ENCODE data around the gene AFAP1.

AFAP1 gene

GRCh38 chr4:7845493-7846128 is 94.0 kb downstream of the AFAP1 start:
- H3K9me3 Mint-ChIP-seq = no peaks in the 10 kb centered on the region
- peaks cover 7% of the 10 kb centered on the region for H3K36me3 Mint-ChIP-seq
- H3K4me1 Mint-ChIP-seq = peaks cover 52% of the 10 kb centered on the region
- no peaks in the 10 kb centered on the region for H3K27me3 Mint-ChIP-seq
- H3K4me3 Mint-ChIP-seq = no peak overlapping the region
- no peak overlapping the region for H3K27ac Mint-ChIP-seq

GRCh38 chr4:7844594-7844991 is 95.1 kb downstream of the AFAP1 start:
- H3K4me3 Mint-ChIP-seq = no peak overlapping the region

GRCh38 chr4:7843831-7844593 is 95.6 kb downstream of the AFAP1 start:
- Mint-ChIP-seq H3K4me3 (no peak overlapping the region), H3K27ac (no peak overlapping the region), H3K27me3 (no peaks in the 10 kb centered on the region), H3K9me3 (no peaks in the 10 kb centered on the region), H3K36me3 (peaks cover 7% of the 10 kb centered on the region), H3K4me1 (peaks cover 36% of the 10 kb centered on the region)

More at GRCh38 chr4:7844594-7844991, 95.1 kb downstream of the AFAP1 start:
- peaks cover 7% of the 10 kb centered on the region for H3K36me3 Mint-ChIP-seq
- H3K4me1 Mint-ChIP-seq = peaks cover 42% of the 10 kb centered on the region
- no peak overlapping the region for H3K27ac Mint-ChIP-seq
- H3K9me3 Mint-ChIP-seq = no peaks in the 10 kb centered on the region
- H3K27me3 Mint-ChIP-seq = no peaks in the 10 kb centered on the region

DNA sequence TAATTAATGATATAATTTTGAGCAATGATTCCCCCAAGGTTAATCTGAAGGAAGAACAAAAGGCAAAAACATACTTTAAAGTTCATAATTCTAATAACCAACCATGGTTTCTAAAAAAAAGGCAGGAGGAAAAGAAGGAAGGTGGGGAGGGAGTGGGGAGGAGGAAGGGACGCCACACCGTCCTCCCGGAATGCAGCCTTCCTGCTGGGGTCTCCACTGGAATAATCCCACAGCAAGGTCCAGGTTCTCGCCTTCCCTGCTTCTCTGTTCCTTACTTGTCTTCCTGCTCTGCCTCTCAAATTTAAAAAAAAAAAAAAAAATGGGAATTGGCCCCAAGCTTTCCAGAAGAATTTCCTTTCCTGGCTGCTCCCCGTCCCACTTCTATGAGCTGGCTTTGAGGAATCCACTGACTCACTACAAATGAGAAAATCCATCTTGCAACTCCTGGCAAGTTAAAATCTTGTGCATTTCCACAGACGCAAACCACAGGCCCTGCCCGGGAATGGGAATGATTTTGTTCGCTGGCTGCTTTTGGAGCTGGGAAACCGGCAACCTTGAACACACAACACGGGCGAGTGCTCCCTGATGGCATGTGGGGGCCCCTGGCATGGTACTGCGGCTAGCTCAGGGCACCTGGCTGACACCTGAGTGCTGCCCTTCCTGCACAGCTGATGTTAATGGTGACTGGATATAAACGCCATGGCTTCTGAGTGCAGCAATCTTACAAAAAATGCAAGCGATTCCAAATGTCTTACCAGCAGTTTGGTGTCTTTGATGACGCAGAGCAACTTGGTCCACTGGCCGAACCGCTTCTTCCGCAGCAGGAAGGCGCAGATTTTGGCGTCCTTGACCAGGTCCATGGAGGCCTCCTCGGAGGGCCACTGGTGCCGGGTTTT is 97.0 kb downstream of the AFAP1 start:
- no peaks in the 10 kb centered on the region for H3K27me3 Mint-ChIP-seq
- H3K4me1 Mint-ChIP-seq = peaks cover 25% of the 10 kb centered on the region
- peaks cover 9% of the 10 kb centered on the region for H3K36me3 Mint-ChIP-seq
- H3K4me3 Mint-ChIP-seq = no peak overlapping the region
- no peak overlapping the region for H3K27ac Mint-ChIP-seq
- H3K9me3 Mint-ChIP-seq = no peaks in the 10 kb centered on the region

GRCh38 chr4:7841894-7842293 is 97.8 kb downstream of the AFAP1 start:
- H3K4me3 Mint-ChIP-seq = no peak overlapping the region
- H3K9me3 Mint-ChIP-seq = no peaks in the 10 kb centered on the region
- H3K36me3 Mint-ChIP-seq = peaks cover 15% of the 10 kb centered on the region
- H3K4me1 Mint-ChIP-seq = peaks cover 22% of the 10 kb centered on the region
- no peak overlapping the region for H3K27ac Mint-ChIP-seq
- H3K27me3 Mint-ChIP-seq = no peaks in the 10 kb centered on the region

DNA sequence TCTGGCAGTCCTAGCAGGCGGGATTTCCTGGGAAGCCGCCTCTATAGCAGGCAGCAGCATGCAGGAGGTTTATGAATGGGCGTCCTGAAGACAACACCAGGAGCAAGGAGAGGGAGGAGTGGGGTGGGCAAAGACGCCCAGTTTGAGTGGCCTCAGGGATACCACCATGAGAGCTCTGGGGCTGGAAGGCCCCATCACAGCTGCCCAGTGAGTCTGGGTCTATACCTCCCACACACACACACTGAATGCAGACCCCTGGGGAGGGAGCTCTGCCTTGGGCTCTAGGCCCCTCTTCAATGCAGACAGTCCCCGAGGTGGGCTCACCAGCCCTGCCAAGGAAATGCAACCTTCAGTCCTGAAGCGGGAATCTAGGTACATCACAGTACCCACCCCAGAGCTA is 98.6 kb downstream of the AFAP1 start:
- Mint-ChIP-seq H3K36me3 (peaks cover 16% of the 10 kb centered on the region), H3K9me3 (no peaks in the 10 kb centered on the region), H3K4me3 (no peak overlapping the region), H3K27ac (no peak overlapping the region), H3K27me3 (no peaks in the 10 kb centered on the region), H3K4me1 (peaks cover 19% of the 10 kb centered on the region)

GRCh38 chr4:7839856-7840255 is 99.8 kb downstream of the AFAP1 start:
- H3K4me3 Mint-ChIP-seq = no peak overlapping the region
- no peaks in the 10 kb centered on the region for H3K9me3 Mint-ChIP-seq
- H3K4me1 Mint-ChIP-seq = peaks cover 11% of the 10 kb centered on the region
- H3K27me3 Mint-ChIP-seq = no peaks in the 10 kb centered on the region
- no peak overlapping the region for H3K27ac Mint-ChIP-seq
- peaks cover 16% of the 10 kb centered on the region for H3K36me3 Mint-ChIP-seq

GRCh38 chr4:7838136-7838782 is 101.4 kb downstream of the AFAP1 start:
- Mint-ChIP-seq H3K4me1 (no peaks in the 10 kb centered on the region), H3K4me3 (no peak overlapping the region), H3K27me3 (no peaks in the 10 kb centered on the region), H3K36me3 (peaks cover 15% of the 10 kb centered on the region), H3K27ac (no peak overlapping the region), H3K9me3 (no peaks in the 10 kb centered on the region)

- Mint-ChIP-seq H3K36me3 (peaks cover 21% of the 10 kb centered on the region), H3K27me3 (no peaks in the 10 kb centered on the region), H3K4me1 (peaks cover 4% of the 10 kb centered on the region), H3K4me3 (no peak overlapping the region), H3K9me3 (no peaks in the 10 kb centered on the region), H3K27ac (no peak overlapping the region)
Observed at GRCh38 chr4:7837597-7838135, 102.0 kb downstream of the AFAP1 start.

DNA sequence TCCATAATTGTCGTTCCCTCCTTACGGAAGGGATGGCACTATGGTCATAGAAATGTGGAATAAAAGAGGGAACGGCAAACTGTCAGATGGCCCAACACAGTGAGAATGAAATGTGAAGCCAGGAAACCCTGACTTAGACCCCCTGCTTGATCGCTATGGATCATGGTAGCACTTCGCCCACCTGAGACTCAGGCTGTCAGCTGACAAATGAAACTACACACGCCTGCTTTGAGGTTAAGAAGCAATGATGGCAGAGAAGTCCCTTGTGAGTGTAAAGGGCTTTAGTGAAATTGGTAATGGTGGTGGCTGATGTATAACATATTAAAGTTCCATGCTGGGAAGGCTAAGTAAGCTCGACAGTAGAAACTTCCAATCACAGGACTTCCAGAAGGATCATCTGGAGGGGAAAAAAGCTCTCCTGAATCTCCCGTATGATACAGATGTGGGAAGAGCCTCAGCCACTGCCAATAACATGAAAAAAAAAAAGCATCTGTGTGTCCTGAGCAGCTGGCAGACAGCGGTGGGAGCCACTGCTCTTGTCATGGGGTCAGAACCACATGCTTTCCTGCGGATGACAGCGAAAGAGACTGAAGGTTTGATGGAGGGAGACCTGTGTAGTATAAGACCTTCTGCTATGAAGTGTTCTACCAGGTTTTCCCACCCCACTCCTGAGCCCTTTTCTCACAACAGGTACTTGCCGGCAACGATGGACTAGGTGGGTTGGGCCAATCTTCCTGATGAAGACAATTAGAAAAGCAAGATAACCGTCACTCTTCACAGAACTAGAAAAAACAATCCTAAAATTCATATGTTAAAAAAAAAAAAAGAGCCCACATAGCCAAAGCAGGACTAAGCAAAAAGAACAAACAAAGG is 107.6 kb downstream of the AFAP1 start:
- Mint-ChIP-seq H3K27me3 (no peaks in the 10 kb centered on the region), H3K9me3 (no peaks in the 10 kb centered on the region), H3K4me3 (no peak overlapping the region)

GRCh38 chr4:7831330-7831729 is 108.3 kb downstream of the AFAP1 start:
- no peaks in the 10 kb centered on the region for H3K27me3 Mint-ChIP-seq
- peaks cover 17% of the 10 kb centered on the region for H3K36me3 Mint-ChIP-seq
- no peaks in the 10 kb centered on the region for H3K9me3 Mint-ChIP-seq
- H3K4me1 Mint-ChIP-seq = peaks cover 61% of the 10 kb centered on the region
- peak overlapping the region; percentile 51 for H3K4me3 Mint-ChIP-seq
- H3K27ac Mint-ChIP-seq = peak overlapping the region; percentile 88

More for the DNA sequence above, 107.6 kb downstream of the AFAP1 start:
- Mint-ChIP-seq H3K36me3 (peaks cover 20% of the 10 kb centered on the region), H3K27ac (peak overlapping the region; percentile 88), H3K4me1 (peaks cover 54% of the 10 kb centered on the region)

- Mint-ChIP-seq H3K36me3 (peaks cover 18% of the 10 kb centered on the region), H3K9me3 (no peaks in the 10 kb centered on the region), H3K27ac (peak overlapping the region; percentile 88), H3K4me1 (peaks cover 62% of the 10 kb centered on the region), H3K27me3 (no peaks in the 10 kb centered on the region), H3K4me3 (peak overlapping the region; percentile 51)
Observed at GRCh38 chr4:7830747-7831146, 108.9 kb downstream of the AFAP1 start.

DNA sequence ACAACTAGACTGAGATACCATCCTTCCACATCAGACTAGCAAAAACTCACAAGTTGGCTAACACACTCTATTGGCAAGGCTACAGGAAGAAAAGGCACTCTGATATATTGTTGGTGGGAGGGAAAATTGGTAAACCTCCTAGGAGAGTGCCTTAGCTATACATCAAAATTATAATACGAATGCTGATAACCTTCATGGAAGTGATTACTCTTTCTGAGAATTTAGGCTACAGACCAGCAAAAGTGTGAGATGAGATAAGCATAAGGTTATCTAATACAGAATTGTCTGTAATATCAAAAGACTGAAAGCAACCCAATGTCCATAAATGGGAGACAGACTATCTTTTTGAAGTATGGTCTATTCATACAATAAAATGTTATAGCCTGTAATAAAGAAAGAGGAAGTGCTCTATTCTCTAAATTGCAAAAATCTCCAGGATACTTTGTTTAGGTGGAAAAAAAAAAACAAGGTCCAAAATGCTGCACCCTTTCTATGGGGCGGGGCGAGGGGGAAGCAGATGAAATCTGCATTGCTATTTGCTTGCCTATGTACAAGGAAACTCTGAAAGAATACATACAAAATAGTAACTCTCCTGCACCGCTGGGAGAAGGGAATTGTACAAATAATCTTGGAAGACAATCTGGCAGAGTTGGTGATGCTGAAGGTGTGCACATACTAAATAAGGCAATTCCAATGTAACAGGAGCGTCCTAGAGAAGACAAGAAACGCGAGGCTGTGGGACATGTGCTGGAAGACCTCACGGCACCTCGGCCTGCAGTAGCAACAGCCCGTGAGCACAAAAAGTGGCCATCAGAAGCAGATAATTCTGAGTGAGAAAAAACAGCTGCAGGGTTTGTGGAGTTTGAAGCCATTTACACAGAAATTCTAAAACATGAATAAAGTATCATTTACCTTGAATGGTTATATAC is 109.7 kb downstream of the AFAP1 start:
- no peaks in the 10 kb centered on the region for H3K27me3 Mint-ChIP-seq
- no peak overlapping the region for H3K4me3 Mint-ChIP-seq
- peaks cover 18% of the 10 kb centered on the region for H3K36me3 Mint-ChIP-seq
- H3K27ac Mint-ChIP-seq = peak overlapping the region; percentile 44
- H3K9me3 Mint-ChIP-seq = no peaks in the 10 kb centered on the region
- peaks cover 62% of the 10 kb centered on the region for H3K4me1 Mint-ChIP-seq

Measured in activated naive CD4-positive, alpha-beta T cell treated with anti-CD3 and anti-CD28 coated beads, Interleukin-2, amount 50 U/mL, for 24 hours (primary cell).